ENCODE results near the gene STOML1. TPM values are rescaled to one million over a fixed set of nuclear protein-coding genes. Genes with fewer than 3 reads are reported as not detected.

The STOML1 gene
- total and polyA plus RNA-seq, 10 of the 15 experiments (the other 5 are each of a cell fraction or from before 2014, with no cell fraction given): 0.14 to 13.6 (median 8.3) TPM

- no peak for ATAC-seq
- whole genome bisulfite sequencing (ENCODE audit: insufficient coverage, insufficient replicate concordance, low lambda C conversion rate, missing lambda C conversion rate): 98% methylated on average over 27 of the region's 27 CpGs
- no peak for TF ChIP-seq ZBTB4 (CRISPR knock-in tag; IDR thresholded peaks at IDR 0.05)
- no peak for TF ChIP-seq BACH1 (IDR thresholded peaks at IDR 0.05; ENCODE audit: borderline replicate concordance)
- TF ChIP-seq WRNIP1 (IDR thresholded peaks at IDR 0.05; ENCODE audit: borderline replicate concordance, low read depth, low read length): no peak
- no peak for TF ChIP-seq RUNX3 (IDR thresholded peaks at IDR 0.05; ENCODE audit: low read length)
- TF ChIP-seq MLLT1 (IDR thresholded peaks at IDR 0.05): peak; percentile 76
- intact Hi-C loops (cut with micrococcal nuclease; ENCODE audit: unreplicated experiment): no loop called here
- Histone ChIP-seq H3K79me2 (ENCODE audit: control insufficient read depth, insufficient read depth, low read length) (peaks cover 79% of the 10 kb centered on the region), H4K20me1 (ENCODE audit: control insufficient read depth, insufficient read depth) (peaks cover 13% of the 10 kb centered on the region), H3K9me3 (replicated peaks; ENCODE audit: control insufficient read depth, insufficient read depth, low read length) (no peaks in the 10 kb centered on the region; the same call in 2 of the 3 replicates), H3K4me2 (ENCODE audit: control insufficient read depth, insufficient read depth) (peak overlapping the region; percentile 90), H3K27ac (ENCODE audit: control insufficient read depth, insufficient read depth) (no peak overlapping the region), H3K36me3 (ENCODE audit: control insufficient read depth in 2 of 2, insufficient read depth in 2 of 2, low read length in 1 of 2) (peaks cover 9 to 19% of the 10 kb centered on the region in 2 experiments), H3K4me3 (peak overlapping the region; percentile 95; the same call in 1 of the 2 replicates), H3K9ac (ENCODE audit: control insufficient read depth, insufficient read depth, low read length) (no peak overlapping the region), H3K4me1 (ENCODE audit: control insufficient read depth, insufficient read depth, low read length) (peaks cover 15% of the 10 kb centered on the region; the same call in 1 of the 2 replicates), H3K27me3 (replicated peaks in 1 of 2; ENCODE audit: control insufficient read depth in 2 of 2, insufficient read depth in 2 of 2, low read length in 1 of 2) (no peaks in the 10 kb centered on the region), H2AFZ (ENCODE audit: control insufficient read depth, low read depth, low read length) (no peak overlapping the region)
- in situ Hi-C loops (cut with MboI): no loop called here
- no TSS peak for BruUV-seq (replicated peaks)
- no peak for FAIRE-seq
- ChIA-PET CTCF (no interaction called here), RAD21 (ENCODE audit: unreplicated experiment) (no interaction called here), SMC1A (ENCODE audit: uncharacterized antibody, unreplicated experiment) (no interaction called here), POLR2A (no interaction called here)
- DNase-seq (ENCODE audit: low read depth, low spot score): no peak
Measured at GRCh38 chr15:73997986-73998385, 5.9 kb upstream of the STOML1 start.
